IMR-90 (cell line): Measurements from ENCODE around the gene MB21D2. TPM values are rescaled to one million over a fixed set of nuclear protein-coding genes. Genes with fewer than 3 reads are reported as not detected.

ENCODE experiments used
- ATAC-seq: fragments of 200-7000 bp; cut with Tn5 transposase; 2 replicates; pipeline ENCODE4 v1.9.1; 2020; ENCODE audit warnings: low read depth, mild to moderate bottlenecking, moderate library complexity
- BruUV-seq: library from RNA; stranded (reverse); fragments of 400-500 nt; replicated peaks from 2 replicates; lab custom pipeline; 2021; lab: Mats Ljungman, UMichigan
- CTCF ChIA-PET: fragments of 300-600 bp; formaldehyde crosslinking; extraction: SDS; loops from one replicate; lab custom pipeline; 2021; ENCODE audit warnings: antibody characterized with exemption; lab: Yijun Ruan, JAX
- POLR2A ChIA-PET: fragments of 300-600 bp; sonication (Branson Sonifier 250); formaldehyde crosslinking; loops from one replicate; lab custom pipeline; 2022; ENCODE audit warnings: antibody characterized with exemption; ENCODE audit not compliant: unreplicated experiment; lab: Charles Lee
- DNase-seq: peaks from one replicate; pipeline ENCODE4 v3.0.0; 2013
- H2AFZ ChIP-seq: replicated peaks from 2 replicates; pipeline ENCODE3; 2013; ENCODE audit warnings: low read length, mild to moderate bottlenecking; ENCODE audit not compliant: poor library complexity
- H2AK5ac ChIP-seq: 2 replicates; pipeline ENCODE4 v1.6.1; 2013; ENCODE audit warnings: low read depth, low read length, inconsistent platforms
- H2AK9ac ChIP-seq: replicated peaks from 2 replicates; pipeline ENCODE3; 2013; ENCODE audit warnings: mild to moderate bottlenecking, low read depth, low read length, moderate library complexity; ENCODE audit not compliant: poor library complexity
- H2BK120ac ChIP-seq: 2 replicates; pipeline ENCODE4 v1.6.1; 2013; ENCODE audit warnings: low read depth, low read length, inconsistent platforms
- H2BK15ac ChIP-seq: 3 replicates; pipeline ENCODE4 v1.6.1; 2013; ENCODE audit warnings: low read depth, low read length, inconsistent platforms
- H2BK20ac ChIP-seq: 2 replicates; pipeline ENCODE4 v1.6.1; 2013; ENCODE audit warnings: low read depth, mild to moderate bottlenecking, inconsistent platforms, low read length, moderate library complexity
- H2BK5ac ChIP-seq: 2 replicates; pipeline ENCODE4 v1.6.1; 2013; ENCODE audit warnings: mild to moderate bottlenecking, low read depth, low read length, inconsistent platforms; ENCODE audit not compliant: poor library complexity, severe bottlenecking
- H3K14ac ChIP-seq: replicated peaks from 2 replicates; pipeline ENCODE4 v1.6.1; 2013; ENCODE audit warnings: low read depth, low read length, inconsistent platforms
- H3K18ac ChIP-seq: 2 replicates; pipeline ENCODE4 v1.6.1; 2013; ENCODE audit warnings: low read depth, low read length, control low read depth
- H3K23ac ChIP-seq: 2 replicates; pipeline ENCODE4 v1.6.1; 2013; ENCODE audit warnings: low read depth, low read length, inconsistent platforms
- H3K27ac ChIP-seq: 2 replicates; pipeline ENCODE4 v1.5.1; 2013; ENCODE audit warnings: mild to moderate bottlenecking, control low read depth, low read length; ENCODE audit not compliant: insufficient read depth
- H3K27me3 ChIP-seq: 2 replicates; pipeline ENCODE4 v1.6.1; 2013; ENCODE audit warnings: low read length; ENCODE audit not compliant: control insufficient read depth, insufficient read depth
- H3K36me3 ChIP-seq: 2 replicates; pipeline ENCODE4 v1.6.1; 2013; ENCODE audit warnings: low read length, mixed read lengths; ENCODE audit not compliant: control insufficient read depth, insufficient read depth
- H3K4ac ChIP-seq: 2 replicates; pipeline ENCODE4 v1.6.1; 2013; ENCODE audit warnings: low read depth, low read length, inconsistent platforms
- H3K4me1 ChIP-seq: 2 replicates; pipeline ENCODE4 v1.6.1; 2013; ENCODE audit warnings: low read length, mixed read lengths; ENCODE audit not compliant: control insufficient read depth, insufficient read depth
- H3K4me2 ChIP-seq: 2 replicates; pipeline ENCODE4 v1.6.1; 2013; ENCODE audit warnings: low read depth, mild to moderate bottlenecking, control low read depth, low read length, moderate library complexity
- H3K4me3 ChIP-seq: 2 replicates; pipeline ENCODE4 v1.5.1; 2013; ENCODE audit warnings: low read depth, mild to moderate bottlenecking, control low read depth, low read length, moderate library complexity; ENCODE audit not compliant: insufficient read depth
- H3K56ac ChIP-seq: 2 replicates; pipeline ENCODE4 v1.6.1; 2013; ENCODE audit warnings: low read length, inconsistent platforms; ENCODE audit not compliant: insufficient read depth; ENCODE audit errors: extremely low read depth
- H3K79me1 ChIP-seq, 2 experiments: 2 replicates each; pipeline ENCODE4 v1.6.1; 2013; ENCODE audit warnings: low read length in 2 of 2, inconsistent platforms in 1 of 2, low read depth in 1 of 2
- H3K9ac ChIP-seq: 2 replicates; pipeline ENCODE4 v1.6.1; 2013; ENCODE audit warnings: low read depth, low read length, control low read depth
- H3K9me1 ChIP-seq: 2 replicates; pipeline ENCODE4 v1.6.1; 2013; ENCODE audit warnings: low read length, inconsistent platforms; ENCODE audit not compliant: insufficient read depth
- H3K9me3 ChIP-seq: 2 replicates; pipeline ENCODE4 v1.6.1; 2013; ENCODE audit warnings: low read length; ENCODE audit not compliant: control insufficient read depth, insufficient read depth
- H4K20me1 ChIP-seq: 2 replicates; pipeline ENCODE4 v1.6.1; 2013; ENCODE audit warnings: low read length, inconsistent platforms; ENCODE audit not compliant: insufficient read depth
- H4K5ac ChIP-seq: 2 replicates; pipeline ENCODE4 v1.6.1; 2013; ENCODE audit warnings: mild to moderate bottlenecking, low read depth, low read length, control low read depth
- H4K8ac ChIP-seq, 2 experiments: 2 replicates each; pipeline ENCODE4 v1.6.1; 2013; ENCODE audit warnings: low read depth in 2 of 2, low read length in 2 of 2, control low read depth in 1 of 2, inconsistent platforms in 1 of 2
- H4K91ac ChIP-seq: 2 replicates; pipeline ENCODE4 v1.6.1; 2013; ENCODE audit warnings: low read depth, low read length, inconsistent platforms; ENCODE audit not compliant: insufficient read depth
- BHLHE40 ChIP-seq: fragments of 150-350 bp; IDR thresholded peaks from 2 replicates; pipeline ENCODE4 v1.6.1; 2016; ENCODE audit warnings: mild to moderate bottlenecking, low read depth, low read length
- CEBPB ChIP-seq: IDR thresholded peaks from 2 replicates; pipeline ENCODE4 v1.6.1; 2012; ENCODE audit warnings: low read depth, low read length, improper control_type of control experiment
- CHD1 ChIP-seq: IDR thresholded peaks from 2 replicates; pipeline ENCODE4 v1.6.1; 2012; ENCODE audit warnings: low read depth, low read length, improper control_type of control experiment
- FOS ChIP-seq: fragments of 150-350 bp; IDR thresholded peaks from 2 replicates; pipeline ENCODE4 v1.6.1; 2016; ENCODE audit warnings: low read depth, low read length
- MAFK ChIP-seq: IDR thresholded peaks from 2 replicates; pipeline ENCODE4 v1.6.1; 2012; ENCODE audit warnings: low read depth, low read length, improper control_type of control experiment
- MXI1 ChIP-seq: IDR thresholded peaks from 2 replicates; pipeline ENCODE4 v1.6.1; 2012; ENCODE audit warnings: low read depth, mild to moderate bottlenecking, low read length, moderate library complexity, borderline replicate concordance
- NFE2L2 ChIP-seq: fragments of 150-350 bp; IDR thresholded peaks from 2 replicates; pipeline ENCODE4 v1.6.1; 2016; ENCODE audit warnings: low read depth, mild to moderate bottlenecking, low read length
- POLR2A ChIP-seq: IDR thresholded peaks from 2 replicates; pipeline ENCODE4 v1.6.1; 2012; ENCODE audit warnings: mild to moderate bottlenecking, low read depth, low read length
- RAD21 ChIP-seq: IDR thresholded peaks from 2 replicates; pipeline ENCODE4 v1.6.1; 2012; ENCODE audit warnings: low read length, improper control_type of control experiment
- RCOR1 ChIP-seq: IDR thresholded peaks from 2 replicates; pipeline ENCODE4 v1.6.1; 2012; ENCODE audit warnings: mild to moderate bottlenecking, low read length, improper control_type of control experiment; ENCODE audit not compliant: insufficient replicate concordance
- RFX5 ChIP-seq: IDR thresholded peaks from 2 replicates; pipeline ENCODE4 v1.8.0; 2012; ENCODE audit warnings: low read depth, mild to moderate bottlenecking, low read length, moderate library complexity
- SMC3 ChIP-seq: fragments of 150-350 bp; IDR thresholded peaks from 2 replicates; pipeline ENCODE4 v1.6.1; 2016; ENCODE audit warnings: low read depth, mild to moderate bottlenecking, antibody characterized with exemption, low read length, moderate library complexity
- WGBS, 2 experiments: methylation state at CpG; one replicate each; pipeline versions ENCODE4 v1.1.5 to v1.1.7; 2013; ENCODE audit warnings: missing lambda C conversion rate in 2 of 2; ENCODE audit not compliant: insufficient read length in 1 of 2; ENCODE audit errors: extremely low coverage in 2 of 2; 5-methylcytosine and 5-hydroxymethylcytosine counted together
- dilution Hi-C: fragments of 300-500 bp; cut with HindIII; formaldehyde crosslinking; loops from one replicate; pipeline ENCODE4 v1.14.3; 2018; ENCODE audit warnings: low sequenced_read_pairs; ENCODE audit not compliant: unreplicated experiment
- in situ Hi-C: fragments of 300-500 bp; cut with MboI; formaldehyde crosslinking; loops from 3 replicates; pipeline ENCODE4 v1.14.3; 2019; ENCODE audit warnings: low sequenced_read_pairs, inconsistent platforms, mixed read lengths
- intact Hi-C: fragments of 100-400 bp; cut with micrococcal nuclease; formaldehyde crosslinking; loops from 2 replicates; pipeline ENCODE4 v1.10.0; 2022
- polyA plus RNA-seq, 3 experiments: library from polyadenylated mRNA; depleted of rRNA; stranded (reverse); fragments of >200 nt; gene quantifications; 2 replicates each; pipeline ENCODE4 v1.2.3, GENCODE V29; 2012; ENCODE audit warnings: low replicate concordance in 1 of 3
- total RNA-seq: library from RNA; depleted of rRNA; stranded (reverse); fragments of >200 nt; gene quantifications from 2 replicates; pipeline ENCODE4 v1.2.3, GENCODE V29; 2012
- TF ChIP-seq, protein P1 (sequence below): fragments of 150-350 bp; IDR thresholded peaks from 2 replicates; pipeline ENCODE4 v1.6.1; 2016; ENCODE audit warnings: low read depth, mild to moderate bottlenecking, low read length, moderate library complexity, borderline replicate concordance
- TF ChIP-seq, protein P2 (sequence below): conservative IDR thresholded peaks from 2 replicates; pipeline ENCODE4 v1.5.1; 2012; ENCODE audit warnings: mild to moderate bottlenecking, low read depth, low read length, improper control_type of control experiment

The MB21D2 gene
- total and polyA plus RNA-seq, 2 of the 4 experiments (the other 2 are of a cell fraction), result 13.6 to 44.8 TPM

DNA sequence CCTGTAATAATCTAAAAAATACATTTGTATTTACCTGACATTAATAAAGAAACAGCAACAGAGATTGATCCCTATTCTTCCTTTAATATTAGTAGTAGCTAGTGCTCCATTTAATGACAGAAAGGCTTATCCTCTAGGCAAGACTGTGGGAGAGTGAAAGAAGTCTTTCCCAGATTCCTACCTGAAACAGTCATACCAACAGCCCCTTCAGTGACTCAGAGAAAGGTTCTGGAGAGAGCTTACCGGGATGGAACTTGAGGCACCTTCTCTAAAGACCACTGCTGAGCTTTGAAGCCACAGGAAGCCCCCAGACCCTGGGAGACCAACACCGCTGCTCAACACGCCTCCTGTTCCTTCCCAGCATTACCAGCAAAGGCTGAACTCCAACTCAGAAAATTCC is 123.4 kb downstream of the MB21D2 start:
- Histone ChIP-seq H3K4ac (no peak overlapping the region), H3K79me1 (peaks cover 9 to 13% of the 10 kb centered on the region in 2 experiments), H2BK15ac (no peak overlapping the region), H4K20me1 (no peaks in the 10 kb centered on the region; the same call in 1 of the 2 replicates), H3K36me3 (peaks cover 9% of the 10 kb centered on the region), H3K9me3 (no peaks in the 10 kb centered on the region), H3K56ac (no peak overlapping the region), H2BK5ac (no peak overlapping the region), H4K8ac (no peak overlapping the region), H3K14ac (no peak overlapping the region), H3K18ac (no peak overlapping the region), H3K27ac (no peak overlapping the region), H3K4me1 (no peaks in the 10 kb centered on the region), H4K5ac (no peak overlapping the region), H4K91ac (no peak overlapping the region), H3K27me3 (no peaks in the 10 kb centered on the region), H3K23ac (no peak overlapping the region), H2BK120ac (no peak overlapping the region), H3K9ac (no peak overlapping the region), H2BK20ac (no peak overlapping the region), H3K4me3 (no peak overlapping the region), H2AK9ac (no peak overlapping the region), H3K4me2 (no peak overlapping the region), H3K9me1 (no peaks in the 10 kb centered on the region; the same call in 1 of the 2 replicates), H2AK5ac (no peak overlapping the region), H2AFZ (no peak overlapping the region)
- WGBS, 2 experiments, result no CpG with 5 or more reads among the region's 3 CpGs
- ATAC-seq (no peak), DNase-seq (no peak)
- TF ChIP-seq RAD21 (no peak), BHLHE40 (no peak), CEBPB (no peak), NFE2L2 (no peak), MXI1 (no peak), RFX5 (no peak), SMC3 (no peak), RCOR1 (no peak), FOS (no peak), POLR2A (no peak), CHD1 (no peak), MAFK (no peak)
- TF ChIP-seq, protein P1, sequence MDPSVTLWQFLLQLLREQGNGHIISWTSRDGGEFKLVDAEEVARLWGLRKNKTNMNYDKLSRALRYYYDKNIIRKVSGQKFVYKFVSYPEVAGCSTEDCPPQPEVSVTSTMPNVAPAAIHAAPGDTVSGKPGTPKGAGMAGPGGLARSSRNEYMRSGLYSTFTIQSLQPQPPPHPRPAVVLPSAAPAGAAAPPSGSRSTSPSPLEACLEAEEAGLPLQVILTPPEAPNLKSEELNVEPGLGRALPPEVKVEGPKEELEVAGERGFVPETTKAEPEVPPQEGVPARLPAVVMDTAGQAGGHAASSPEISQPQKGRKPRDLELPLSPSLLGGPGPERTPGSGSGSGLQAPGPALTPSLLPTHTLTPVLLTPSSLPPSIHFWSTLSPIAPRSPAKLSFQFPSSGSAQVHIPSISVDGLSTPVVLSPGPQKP, result no peak
- TF ChIP-seq, protein P2, sequence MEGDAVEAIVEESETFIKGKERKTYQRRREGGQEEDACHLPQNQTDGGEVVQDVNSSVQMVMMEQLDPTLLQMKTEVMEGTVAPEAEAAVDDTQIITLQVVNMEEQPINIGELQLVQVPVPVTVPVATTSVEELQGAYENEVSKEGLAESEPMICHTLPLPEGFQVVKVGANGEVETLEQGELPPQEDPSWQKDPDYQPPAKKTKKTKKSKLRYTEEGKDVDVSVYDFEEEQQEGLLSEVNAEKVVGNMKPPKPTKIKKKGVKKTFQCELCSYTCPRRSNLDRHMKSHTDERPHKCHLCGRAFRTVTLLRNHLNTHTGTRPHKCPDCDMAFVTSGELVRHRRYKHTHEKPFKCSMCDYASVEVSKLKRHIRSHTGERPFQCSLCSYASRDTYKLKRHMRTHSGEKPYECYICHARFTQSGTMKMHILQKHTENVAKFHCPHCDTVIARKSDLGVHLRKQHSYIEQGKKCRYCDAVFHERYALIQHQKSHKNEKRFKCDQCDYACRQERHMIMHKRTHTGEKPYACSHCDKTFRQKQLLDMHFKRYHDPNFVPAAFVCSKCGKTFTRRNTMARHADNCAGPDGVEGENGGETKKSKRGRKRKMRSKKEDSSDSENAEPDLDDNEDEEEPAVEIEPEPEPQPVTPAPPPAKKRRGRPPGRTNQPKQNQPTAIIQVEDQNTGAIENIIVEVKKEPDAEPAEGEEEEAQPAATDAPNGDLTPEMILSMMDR, result no peak
- no TSS peak for BruUV-seq
- ChIA-PET CTCF (interaction anchor here (2.5 kb wide), 1 partner anchor 247 kb away, joined by 10 read pairs; no protein-coding TSS in a partner anchor), POLR2A (no interaction called here)
- dilution Hi-C loops, result no loop called here
- in situ Hi-C loops, result no loop called here
- intact Hi-C loops, result no loop called here
